IgD-negative memory B cell (primary cell): ENCODE data around the gene TUBGCP2. TPM values are rescaled to one million over a fixed set of nuclear protein-coding genes. Genes with fewer than 3 reads are reported as not detected.
"Not testable (repeated sequence)": the region's sequence is repeated elsewhere in the genome, so short reads cannot be mapped to it uniquely, and the experiment has no call there.

Source experiments
- H3K27ac Mint-ChIP-seq, 3 donors: one replicate each; pipeline ENCODE4 v1.8.0; 2020 to 2022; ENCODE audit warnings: mild to moderate bottlenecking in 3 of 3, mixed read lengths in 3 of 3, moderate library complexity in 1 of 3
- H3K27me3 Mint-ChIP-seq: one replicate; pipeline ENCODE4 v1.8.0; 2021; ENCODE audit warnings: mixed read lengths
- H3K36me3 Mint-ChIP-seq: one replicate; pipeline ENCODE4 v1.8.0; 2020; ENCODE audit warnings: mild to moderate bottlenecking, mixed read lengths
- H3K4me1 Mint-ChIP-seq, 3 donors: one replicate each; pipeline ENCODE4 v1.8.0; 2020 to 2022; ENCODE audit warnings: mixed read lengths in 3 of 3, mild to moderate bottlenecking in 1 of 3
- H3K4me3 Mint-ChIP-seq, 4 donors: one replicate each; pipeline ENCODE4 v1.8.0; 2020 to 2022; ENCODE audit warnings: mild to moderate bottlenecking in 4 of 4, mixed read lengths in 4 of 4, moderate library complexity in 3 of 4
- H3K9me3 Mint-ChIP-seq, 3 donors: one replicate each; pipeline ENCODE4 v1.8.0; 2020 to 2021; ENCODE audit warnings: mixed read lengths in 3 of 3, mild to moderate bottlenecking in 1 of 3
- polyA plus RNA-seq: library from polyadenylated mRNA; unstranded; fragments of 300-500 nt; fragmentation: Illumina TruSeq; gene quantifications from one replicate; pipeline ENCODE4 v1.2.3, GENCODE V29; 2021

TUBGCP2 gene
- polyA plus RNA-seq, 1 donor from 2014 or later = 32.1 TPM

- H3K4me1 Mint-ChIP-seq = peaks cover 1 to 11% (median 6%) of the 10 kb centered on the region in 3 donors
- H3K4me3 Mint-ChIP-seq = peak overlapping the region in 1 of 4 donors; percentile 52
- H3K27ac Mint-ChIP-seq, H3K9me3 Mint-ChIP-seq, H3K36me3 Mint-ChIP-seq: not testable (repeated sequence)
- peaks cover 18% of the 10 kb centered on the region for H3K27me3 Mint-ChIP-seq
These were observed 13.5 kb upstream of the TUBGCP2 start for GRCh38 chr10:133322064-133322709.

- not testable (repeated sequence) for H3K27ac Mint-ChIP-seq, H3K9me3 Mint-ChIP-seq
These were observed 12.3 kb upstream of the TUBGCP2 start for GRCh38 chr10:133320852-133321422.

GRCh38 chr10:133318494-133319127 lies 9.9 kb upstream of the TUBGCP2 start:
- H3K36me3 Mint-ChIP-seq = no peaks in the 10 kb centered on the region
- peaks cover 0 to 9% (median 6%) of the 10 kb centered on the region in 3 donors for H3K4me1 Mint-ChIP-seq
- H3K27me3 Mint-ChIP-seq = peaks cover 6% of the 10 kb centered on the region
- peak overlapping the region in 2 of 4 donors; percentile 51 to 60 for H3K4me3 Mint-ChIP-seq
- peaks cover 0 to 4% (median 4%) of the 10 kb centered on the region in 3 donors for H3K9me3 Mint-ChIP-seq
- H3K27ac Mint-ChIP-seq = no peak overlapping the region

More at GRCh38 chr10:133320852-133321422, 12.3 kb upstream of the TUBGCP2 start:
- H3K27me3 Mint-ChIP-seq = peaks cover 13% of the 10 kb centered on the region
- H3K4me1 Mint-ChIP-seq, H3K4me3 Mint-ChIP-seq, H3K36me3 Mint-ChIP-seq: not testable (repeated sequence)

DNA sequence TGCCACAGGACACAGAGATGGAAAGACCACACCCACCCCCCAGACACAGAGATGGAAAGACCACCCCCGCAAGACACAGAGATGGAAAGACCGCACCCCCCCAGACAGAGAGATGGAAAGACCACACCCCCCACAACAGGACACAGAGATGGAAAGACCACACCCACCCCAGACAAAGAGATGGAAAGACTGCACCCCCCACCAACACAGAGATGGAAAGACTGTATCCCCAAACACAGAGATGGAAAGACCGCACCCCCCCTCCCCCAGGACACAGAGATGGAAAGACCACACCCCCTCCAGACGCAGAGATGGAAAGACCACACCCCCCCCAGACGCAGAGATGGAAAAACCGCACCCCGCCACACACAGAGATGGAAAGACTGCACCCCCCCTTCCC lies 8.1 kb upstream of the TUBGCP2 start:
- no peaks in the 10 kb centered on the region for H3K36me3 Mint-ChIP-seq
- H3K4me1 Mint-ChIP-seq = peaks cover 0 to 9% (median 8%) of the 10 kb centered on the region in 3 donors
- H3K9me3 Mint-ChIP-seq = peaks cover 0 to 4% (median 4%) of the 10 kb centered on the region in 3 donors
- H3K27ac Mint-ChIP-seq = no peak overlapping the region
- no peak overlapping the region for H3K4me3 Mint-ChIP-seq
- peaks cover 5% of the 10 kb centered on the region for H3K27me3 Mint-ChIP-seq

GRCh38 chr10:133316266-133316665 lies 7.6 kb upstream of the TUBGCP2 start:
- Mint-ChIP-seq H3K36me3 (no peaks in the 10 kb centered on the region), H3K4me3 (no peak overlapping the region), H3K27me3 (peaks cover 5% of the 10 kb centered on the region), H3K9me3 (peaks cover 0 to 4% (median 4%) of the 10 kb centered on the region in 3 donors), H3K4me1 (peaks cover 0 to 9% (median 8%) of the 10 kb centered on the region in 3 donors), H3K27ac (no peak overlapping the region)

DNA sequence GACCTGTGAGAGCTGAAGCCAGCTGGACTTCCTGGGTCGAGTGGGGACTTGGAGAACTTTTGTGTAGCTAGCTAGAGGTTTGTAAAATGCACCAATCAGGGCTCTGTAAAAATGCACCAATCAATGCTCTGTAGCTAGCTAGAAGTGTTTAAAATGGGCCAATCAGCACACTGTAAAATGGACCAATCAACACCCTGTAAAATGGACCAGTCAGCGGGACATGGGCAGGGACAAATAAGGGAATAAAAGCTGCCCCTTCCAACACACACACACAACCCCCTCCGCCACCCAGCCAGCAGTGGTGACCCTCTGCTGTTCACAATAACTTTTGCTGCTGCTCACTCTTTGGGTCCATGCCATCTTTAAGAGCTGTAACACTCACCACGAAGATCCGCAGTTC lies 7.2 kb upstream of the TUBGCP2 start:
- Mint-ChIP-seq H3K27ac (peak overlapping the region in 1 of 3 donors; percentile 5), H3K9me3 (peaks cover 0 to 4% (median 4%) of the 10 kb centered on the region in 3 donors), H3K36me3 (no peaks in the 10 kb centered on the region), H3K4me3 (no peak overlapping the region), H3K27me3 (peaks cover 5% of the 10 kb centered on the region), H3K4me1 (peaks cover 0 to 9% (median 8%) of the 10 kb centered on the region in 3 donors)

DNA sequence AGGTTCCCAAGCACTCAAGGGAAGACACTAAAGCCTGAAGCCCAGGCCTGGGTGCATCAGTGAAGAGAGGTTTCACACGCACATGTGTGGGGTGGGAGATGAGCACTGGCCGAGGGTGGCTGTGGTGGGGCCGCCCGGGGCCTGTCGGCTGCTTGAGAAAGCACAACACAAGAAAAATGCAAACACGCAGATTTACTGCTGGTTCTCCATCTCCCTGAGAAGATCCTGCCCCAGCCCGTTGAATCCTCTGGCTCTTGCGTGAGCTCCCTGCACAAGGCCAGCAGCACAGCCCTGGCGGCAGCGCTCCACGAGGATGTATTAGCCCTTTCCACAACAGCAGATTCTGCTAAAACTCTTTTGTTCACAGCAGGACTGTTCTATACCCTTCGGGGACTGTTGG lies 6.2 kb upstream of the TUBGCP2 start:
- H3K4me3 Mint-ChIP-seq = no peak overlapping the region
- peaks cover 0 to 9% (median 8%) of the 10 kb centered on the region in 3 donors for H3K4me1 Mint-ChIP-seq
- no peaks in the 10 kb centered on the region for H3K36me3 Mint-ChIP-seq
- peaks cover 2% of the 10 kb centered on the region for H3K27me3 Mint-ChIP-seq
- H3K27ac Mint-ChIP-seq = peak overlapping the region in 1 of 3 donors; percentile 62
- H3K9me3 Mint-ChIP-seq = no peaks in the 10 kb centered on the region

DNA sequence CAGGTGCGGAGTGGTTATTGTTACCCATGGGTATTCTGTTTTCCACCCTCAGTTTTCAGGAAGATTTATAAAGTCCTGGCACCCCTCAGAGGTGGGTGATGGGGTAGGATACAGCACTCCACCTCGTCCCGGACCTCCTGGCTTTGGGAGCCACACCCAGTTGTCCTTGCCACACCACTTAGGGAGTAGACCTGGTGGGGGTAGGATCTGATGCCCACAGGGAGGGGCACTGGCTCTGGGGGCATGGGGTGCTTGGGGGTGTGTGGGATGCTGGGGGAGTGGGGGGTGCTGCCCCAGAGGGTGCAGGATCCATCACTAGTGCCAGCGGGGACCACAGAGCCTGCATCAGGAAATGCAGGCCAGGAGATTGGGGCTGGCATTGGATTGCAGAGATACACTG lies 4.5 kb upstream of the TUBGCP2 start:
- no peaks in the 10 kb centered on the region for H3K9me3 Mint-ChIP-seq
- no peak overlapping the region for H3K4me3 Mint-ChIP-seq
- H3K36me3 Mint-ChIP-seq = no peaks in the 10 kb centered on the region
- no peaks in the 10 kb centered on the region for H3K27me3 Mint-ChIP-seq
- H3K27ac Mint-ChIP-seq = peak overlapping the region in 1 of 3 donors; percentile 62
- peaks cover under 1 to 4% (median 4%) of the 10 kb centered on the region in 3 donors for H3K4me1 Mint-ChIP-seq

DNA sequence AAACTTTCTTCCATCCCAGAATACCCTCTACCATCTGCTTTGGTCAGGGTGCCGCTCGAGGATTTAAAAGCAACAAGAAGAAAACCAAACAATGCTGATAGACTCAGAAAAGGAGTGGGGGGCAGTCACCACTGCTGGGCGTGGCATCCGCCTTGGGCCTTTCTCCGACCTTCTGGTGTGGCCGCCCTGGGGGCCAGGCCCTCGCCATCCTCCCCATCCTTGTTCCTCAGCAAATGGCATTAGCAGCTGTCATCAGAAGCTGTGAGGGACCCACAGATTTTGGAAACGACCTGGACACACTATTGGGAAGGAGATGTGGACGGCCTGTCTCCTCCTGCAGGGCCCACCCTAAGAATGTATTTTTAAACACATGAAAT lies 4.1 kb upstream of the TUBGCP2 start:
- Mint-ChIP-seq H3K27me3 (no peaks in the 10 kb centered on the region), H3K36me3 (no peaks in the 10 kb centered on the region), H3K4me3 (peak overlapping the region in 1 of 4 donors; percentile 86), H3K9me3 (no peaks in the 10 kb centered on the region), H3K4me1 (peaks cover 5 to 8% (median 7%) of the 10 kb centered on the region in 3 donors), H3K27ac (no peak overlapping the region)

DNA sequence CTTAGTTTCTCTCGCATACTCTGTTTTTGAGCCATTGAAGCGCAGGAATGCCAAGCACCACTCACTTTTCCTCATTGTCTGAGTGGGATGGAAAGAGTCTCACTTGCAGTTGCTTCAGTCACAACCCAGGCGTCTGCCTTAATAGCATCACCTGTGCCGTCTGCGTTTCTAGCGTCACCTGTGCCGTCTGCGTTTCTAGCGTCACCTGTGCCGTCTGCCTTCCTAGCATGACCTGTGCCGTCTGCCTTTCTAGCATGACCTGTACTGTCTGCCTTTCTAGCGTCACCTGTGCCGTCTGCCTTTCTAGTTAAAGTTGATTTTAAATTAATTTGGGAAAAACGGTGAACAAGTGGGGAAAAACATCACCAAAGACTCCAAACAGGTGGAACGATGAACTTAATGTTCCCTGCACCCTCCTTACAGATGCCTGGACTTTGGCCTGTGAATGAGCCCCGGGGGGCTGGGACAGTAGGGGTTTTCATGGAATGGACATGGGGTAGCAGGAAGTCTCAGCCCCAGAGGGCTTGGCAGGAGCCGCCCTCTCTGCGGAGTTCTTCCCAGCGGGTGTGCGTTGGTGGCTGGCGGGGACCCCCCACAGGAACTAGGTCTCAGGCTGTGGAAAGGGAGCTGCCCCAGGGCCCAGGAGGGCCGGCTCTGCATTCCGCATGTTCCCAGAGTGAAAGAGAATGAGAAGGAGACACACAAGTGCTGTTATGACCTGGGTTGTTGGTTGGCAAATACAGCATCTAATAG lies 3.5 kb upstream of the TUBGCP2 start:
- Mint-ChIP-seq H3K4me3 (peak overlapping the region in 1 of 4 donors; percentile 86), H3K27me3 (no peaks in the 10 kb centered on the region), H3K27ac (peak overlapping the region in 1 of 3 donors; percentile 95), H3K36me3 (no peaks in the 10 kb centered on the region), H3K9me3 (no peaks in the 10 kb centered on the region), H3K4me1 (peaks cover 9 to 11% (median 10%) of the 10 kb centered on the region in 3 donors)

GRCh38 chr10:133311570-133311969 lies 2.9 kb upstream of the TUBGCP2 start:
- Mint-ChIP-seq H3K9me3 (no peaks in the 10 kb centered on the region), H3K27ac (peak overlapping the region in 1 of 3 donors; percentile 95), H3K36me3 (no peaks in the 10 kb centered on the region), H3K4me1 (peaks cover 9 to 15% (median 14%) of the 10 kb centered on the region in 3 donors), H3K27me3 (no peaks in the 10 kb centered on the region), H3K4me3 (peak overlapping the region in 1 of 4 donors; percentile 86)

GRCh38 chr10:133310789-133311188 lies 2.1 kb upstream of the TUBGCP2 start:
- H3K9me3 Mint-ChIP-seq = no peaks in the 10 kb centered on the region
- H3K4me3 Mint-ChIP-seq = peak overlapping the region in 1 of 4 donors; percentile 86
- peaks cover 13 to 21% (median 17%) of the 10 kb centered on the region in 3 donors for H3K4me1 Mint-ChIP-seq
- H3K27ac Mint-ChIP-seq = peak overlapping the region; percentile 10 to 95 (median 40)
- H3K27me3 Mint-ChIP-seq = no peaks in the 10 kb centered on the region
- H3K36me3 Mint-ChIP-seq = no peaks in the 10 kb centered on the region

DNA sequence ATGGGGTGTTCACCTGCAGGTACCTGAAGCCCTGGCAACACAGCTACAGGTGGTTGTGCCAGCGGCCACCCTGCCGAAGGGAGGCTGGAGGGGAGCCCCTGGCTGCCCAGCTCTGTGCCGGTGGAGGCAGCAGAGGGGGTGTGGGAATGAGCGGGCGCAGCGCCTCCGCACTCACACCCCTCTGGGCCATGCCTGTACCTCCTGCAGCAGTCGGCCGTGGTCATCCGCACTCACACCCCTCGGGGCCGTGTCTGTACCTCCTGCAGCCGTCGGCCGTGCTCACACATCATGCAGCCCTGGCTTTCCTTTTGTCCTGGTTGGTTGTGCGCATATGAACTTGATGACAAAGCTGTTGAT lies 1.7 kb upstream of the TUBGCP2 start:
- no peaks in the 10 kb centered on the region for H3K36me3 Mint-ChIP-seq
- H3K27me3 Mint-ChIP-seq = no peaks in the 10 kb centered on the region

GRCh38 chr10:133309720-133310398 lies 1.2 kb upstream of the TUBGCP2 start:
- Mint-ChIP-seq H3K36me3 (no peaks in the 10 kb centered on the region), H3K27ac (peak overlapping the region in 2 of 3 donors; percentile 92 to 95)

More for the DNA sequence above, 1.7 kb upstream of the TUBGCP2 start:
- Mint-ChIP-seq H3K4me3 (peak overlapping the region in 1 of 4 donors; percentile 86), H3K4me1 (peaks cover 17 to 25% (median 21%) of the 10 kb centered on the region in 3 donors), H3K9me3 (no peaks in the 10 kb centered on the region), H3K27ac (peak overlapping the region; percentile 10 to 95 (median 40))

More at GRCh38 chr10:133309720-133310398, 1.2 kb upstream of the TUBGCP2 start:
- no peaks in the 10 kb centered on the region for H3K27me3 Mint-ChIP-seq
- peak overlapping the region in 3 of 4 donors; percentile 86 to 97 (median 86) for H3K4me3 Mint-ChIP-seq
- H3K4me1 Mint-ChIP-seq = peaks cover 20 to 29% (median 20%) of the 10 kb centered on the region in 3 donors
- no peaks in the 10 kb centered on the region for H3K9me3 Mint-ChIP-seq
